Keratinocyte (primary cell): ENCODE data around the gene PDZK1. TPM values are rescaled to one million over a fixed set of nuclear protein-coding genes. Genes with fewer than 3 reads are reported as not detected.
"Not testable (repeated sequence)": the region's sequence is repeated elsewhere in the genome, so short reads cannot be mapped to it uniquely, and the experiment has no call there.

Source experiments
- DNase-seq: peaks from one replicate; pipeline ENCODE4 v3.0.0-alpha.2; 2011; ENCODE audit warnings: low read depth, missing footprints, low spot score
- FAIRE-seq: peaks from 2 replicates; lab custom pipeline; 2011; peaks lifted over from hg19 to GRCh38; lab: Jason Lieb, UNC
- H2AFZ ChIP-seq: 2 replicates; pipeline ENCODE4 v1.6.0; 2012; ENCODE audit warnings: low read length, control low read depth, inconsistent platforms; ENCODE audit not compliant: control insufficient read depth
- H3K27ac ChIP-seq: 2 replicates; pipeline ENCODE4 v1.5.1; 2011; ENCODE audit warnings: low read length; ENCODE audit not compliant: control insufficient read depth, insufficient read depth
- H3K27me3 ChIP-seq: 3 replicates; pipeline ENCODE4 v1.6.0; 2011; ENCODE audit warnings: low read length; ENCODE audit not compliant: control insufficient read depth, insufficient read depth; ENCODE audit errors: extremely low read depth
- H3K36me3 ChIP-seq, 2 experiments: 2 replicates in 1 of 2; 3 replicates in 1 of 2; pipeline ENCODE4 v1.5.1; 2011; ENCODE audit warnings: low read length in 2 of 2, mild to moderate bottlenecking in 1 of 2; ENCODE audit not compliant: control insufficient read depth in 2 of 2, insufficient read depth in 2 of 2; ENCODE audit errors: extremely low read depth in 1 of 2
- H3K4me1 ChIP-seq: 3 replicates; pipeline ENCODE4 v1.5.1; 2011; ENCODE audit warnings: low read length; ENCODE audit not compliant: control insufficient read depth, insufficient read depth; ENCODE audit errors: extremely low read depth
- H3K4me2 ChIP-seq: 3 replicates; pipeline ENCODE4 v1.6.0; 2011; ENCODE audit warnings: low read depth, low read length; ENCODE audit not compliant: control insufficient read depth, insufficient read depth; ENCODE audit errors: extremely low read depth
- H3K4me3 ChIP-seq, 3 experiments: fragments of 200-600 bp in 1 of 3; sonication (generic) in 1 of 3; 2 replicates in 2 of 3; 3 replicates in 1 of 3; pipeline ENCODE4 v1.5.1; 2011 to 2016; ENCODE audit warnings: low read length in 3 of 3, mild to moderate bottlenecking in 3 of 3, control low read depth in 2 of 3, inconsistent platforms in 1 of 3, low read depth in 1 of 3, mixed read lengths in 1 of 3, mixed run types in 1 of 3, moderate library complexity in 1 of 3; ENCODE audit not compliant: control insufficient read depth in 2 of 3, insufficient read depth in 2 of 3; ENCODE audit errors: extremely low read depth in 1 of 3
- H3K79me2 ChIP-seq: 2 replicates; pipeline ENCODE4 v1.6.0; 2012; ENCODE audit warnings: low read length; ENCODE audit not compliant: control insufficient read depth, insufficient read depth
- H3K9ac ChIP-seq: 3 replicates; pipeline ENCODE4 v1.6.0; 2011; ENCODE audit warnings: low read length; ENCODE audit not compliant: control insufficient read depth, insufficient read depth; ENCODE audit errors: extremely low read depth
- H3K9me1 ChIP-seq: 3 replicates; pipeline ENCODE4 v1.6.0; 2011; ENCODE audit warnings: low read length; ENCODE audit not compliant: control insufficient read depth, insufficient read depth; ENCODE audit errors: extremely low read depth
- H3K9me3 ChIP-seq: 2 replicates; pipeline ENCODE4 v1.5.1; 2012; ENCODE audit warnings: low read depth, low read length; ENCODE audit not compliant: control insufficient read depth
- H4K20me1 ChIP-seq: 3 replicates; pipeline ENCODE4 v1.6.0; 2011; ENCODE audit warnings: low read length; ENCODE audit not compliant: control insufficient read depth, insufficient read depth; ENCODE audit errors: extremely low read depth
- dilution Hi-C: fragments of 300-500 bp; cut with MboI; formaldehyde crosslinking; loops from one replicate; pipeline ENCODE4 v1.7.0; 2020; ENCODE audit warnings: low sequenced_read_pairs; ENCODE audit not compliant: extremely low pct_ligation_motif_present
- polyA plus RNA-seq, 5 experiments: library from polyadenylated mRNA; depleted of rRNA in 3 of 5; stranded (reverse) in 3 of 5; stranded (forward) in 1 of 5; unstranded in 1 of 5; fragments of >200 nt; gene quantifications; 1 replicate in 1 of 5; 2 replicates in 3 of 5; 3 replicates in 1 of 5; pipeline versions ENCODE4 v1.2.1 to v1.2.3, GENCODE V29; 2011 to 2012; ENCODE audit warnings: missing spikeins in 2 of 5, low read depth in 1 of 5, low replicate concordance in 1 of 5

Gene PDZK1
- polyA plus RNA-seq, 1 donor (not counting 4 experiments of a cell fraction or from before 2014, with no cell fraction given), result 0.21 TPM

DNA sequence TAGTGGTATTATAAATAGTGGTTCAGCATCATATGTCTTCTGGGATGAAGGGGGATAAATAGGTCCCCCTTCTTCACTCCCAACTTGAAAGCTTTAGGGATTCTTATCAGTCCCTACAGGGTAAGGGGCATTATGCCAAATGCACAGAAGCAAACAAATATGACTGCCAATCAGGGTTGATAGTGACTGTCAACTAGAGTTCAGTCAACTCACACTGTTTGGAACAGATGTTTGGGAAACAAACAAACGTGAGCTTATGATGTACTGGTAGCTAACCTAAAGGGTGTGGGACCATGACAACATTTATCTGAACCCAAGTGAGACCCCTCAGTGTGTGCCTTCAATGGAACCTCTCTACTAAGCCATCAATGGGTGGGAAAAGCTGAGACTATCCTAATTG lies 34.0 kb downstream of the PDZK1 start:
- H3K36me3 ChIP-seq, H3K9ac ChIP-seq, H3K9me1 ChIP-seq, H3K4me3 ChIP-seq, H3K4me1 ChIP-seq, H3K27me3 ChIP-seq, H3K9me3 ChIP-seq, H3K27ac ChIP-seq, DNase-seq, H3K4me2 ChIP-seq, H3K79me2 ChIP-seq, H2AFZ ChIP-seq, H4K20me1 ChIP-seq, FAIRE-seq, dilution Hi-C loops: not testable (repeated sequence)

DNA sequence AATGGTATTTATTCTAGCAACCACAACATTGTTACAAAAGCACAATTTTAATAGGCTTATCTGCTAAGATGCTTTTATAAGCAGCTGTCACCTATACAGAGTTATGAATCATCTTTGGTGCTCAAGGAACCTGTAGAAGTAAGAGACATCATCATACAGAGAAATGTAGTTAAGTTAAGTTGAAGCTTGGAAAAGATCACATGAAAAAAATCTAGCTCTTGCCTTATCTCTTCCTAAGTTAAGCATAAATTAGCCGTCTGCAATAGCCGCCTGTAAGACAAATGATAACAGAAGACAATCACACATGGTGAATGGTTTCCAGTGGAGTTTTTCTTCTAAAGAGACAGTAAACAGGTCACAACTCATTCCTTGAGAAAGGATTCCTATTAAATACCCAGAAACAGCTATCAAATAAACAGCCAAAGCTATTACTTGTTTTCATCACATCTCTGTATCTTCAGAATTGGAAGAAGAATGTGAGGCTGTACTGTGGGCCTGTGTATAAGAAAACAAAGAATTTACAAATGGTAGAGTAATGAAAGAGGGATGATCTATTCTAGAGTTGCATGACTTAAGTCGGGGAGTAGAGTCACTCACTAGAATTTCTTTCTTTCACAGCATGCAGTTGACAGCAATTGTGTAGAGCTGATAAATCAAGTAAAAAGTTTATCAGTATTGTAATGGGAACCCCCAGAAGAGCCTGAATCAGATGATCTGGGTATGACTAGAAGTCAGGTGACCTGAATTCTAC lies 36.0 kb downstream of the PDZK1 start:
- H3K4me1 ChIP-seq, H3K9me3 ChIP-seq, H4K20me1 ChIP-seq, DNase-seq, H3K27ac ChIP-seq, H3K36me3 ChIP-seq, H3K27me3 ChIP-seq, dilution Hi-C loops, H3K4me3 ChIP-seq, H3K9ac ChIP-seq, FAIRE-seq, H3K4me2 ChIP-seq, H3K9me1 ChIP-seq, H2AFZ ChIP-seq, H3K79me2 ChIP-seq: not testable (repeated sequence)

DNA sequence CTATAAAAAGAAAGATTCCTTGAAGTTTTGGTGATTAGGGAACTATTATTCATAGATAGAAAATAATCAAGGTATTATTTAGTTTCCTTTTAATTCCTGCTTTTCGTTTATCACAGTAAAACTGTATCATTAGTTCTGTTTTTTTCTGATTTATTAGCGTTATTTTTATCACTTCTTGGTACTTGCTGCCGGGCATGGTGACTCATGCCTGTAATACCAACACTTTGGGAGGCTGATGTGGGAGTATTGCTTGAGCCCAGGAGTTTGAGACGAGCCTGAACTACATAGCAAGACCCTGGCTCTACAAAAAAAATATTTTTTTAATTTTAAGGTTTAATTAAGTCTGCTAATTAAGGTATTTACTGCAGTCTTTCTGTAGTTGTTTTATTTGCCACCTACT lies 42.2 kb downstream of the PDZK1 start:
- H3K9me1 ChIP-seq, H2AFZ ChIP-seq, FAIRE-seq, H3K9me3 ChIP-seq, H3K36me3 ChIP-seq, H4K20me1 ChIP-seq, H3K4me1 ChIP-seq, H3K4me2 ChIP-seq, dilution Hi-C loops, H3K4me3 ChIP-seq, H3K27ac ChIP-seq, H3K27me3 ChIP-seq, H3K9ac ChIP-seq, H3K79me2 ChIP-seq, DNase-seq: not testable (repeated sequence)

DNA sequence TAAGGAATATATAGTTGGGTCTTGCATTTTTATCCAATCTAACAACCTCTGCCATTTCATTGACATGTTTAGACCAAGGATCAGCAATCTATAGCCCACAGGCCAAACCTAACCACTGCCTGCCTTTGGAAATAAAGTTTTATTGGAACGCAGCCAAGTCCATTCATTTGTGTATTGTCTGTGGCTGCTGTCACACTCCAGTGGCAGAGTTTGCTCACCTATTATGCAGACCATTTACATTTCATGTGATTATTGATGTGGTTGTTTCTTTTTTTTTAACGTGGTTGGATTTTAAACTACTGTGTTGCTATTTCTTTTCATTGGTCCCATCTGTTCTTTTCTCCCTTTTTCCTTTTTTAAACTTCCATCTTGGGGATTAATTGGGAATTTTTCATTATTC lies 44.7 kb downstream of the PDZK1 start:
- FAIRE-seq, result not testable (repeated sequence)

DNA sequence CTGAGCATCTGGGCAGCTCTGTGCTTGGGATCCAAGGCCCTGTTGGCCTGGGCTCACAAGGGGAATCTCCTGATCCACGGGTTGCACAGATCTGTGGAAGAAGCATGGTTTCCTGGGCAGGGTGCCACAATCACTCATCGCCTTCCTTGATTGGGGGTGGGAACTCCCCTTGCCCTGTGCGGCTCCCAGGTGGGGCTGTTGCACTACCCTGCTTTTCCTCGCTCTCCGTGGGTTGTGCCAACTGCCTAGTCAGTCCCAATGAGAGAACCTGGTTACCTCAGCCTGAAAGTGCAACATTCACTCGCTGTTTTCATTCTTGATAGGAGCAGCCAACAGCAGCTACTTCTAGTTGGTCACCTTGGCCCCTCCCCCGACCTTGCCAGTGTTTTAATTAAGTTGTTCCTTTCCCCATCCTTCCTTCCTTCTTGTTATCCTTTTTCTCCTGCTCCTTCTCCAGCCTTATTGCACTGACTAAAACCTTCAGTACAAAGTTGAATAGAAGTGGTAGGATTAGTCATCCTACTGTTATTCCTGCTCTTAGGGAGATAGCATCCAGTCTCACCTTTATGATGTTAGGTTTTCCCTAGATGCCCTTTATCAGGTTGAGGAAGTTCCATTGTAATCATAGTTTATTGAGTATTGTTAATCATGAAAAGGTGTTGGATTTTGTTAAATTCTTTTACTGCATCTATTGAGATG lies 50.8 kb downstream of the PDZK1 start:
- H3K9ac ChIP-seq, H3K4me2 ChIP-seq, H3K9me3 ChIP-seq, H3K9me1 ChIP-seq, H3K4me1 ChIP-seq, H3K4me3 ChIP-seq, H2AFZ ChIP-seq, H3K27me3 ChIP-seq, H3K79me2 ChIP-seq, dilution Hi-C loops, H3K27ac ChIP-seq, H4K20me1 ChIP-seq, FAIRE-seq, DNase-seq, H3K36me3 ChIP-seq: not testable (repeated sequence)

More for the DNA sequence above, 44.7 kb downstream of the PDZK1 start:
- H3K9me3 ChIP-seq, H3K27ac ChIP-seq, H3K4me1 ChIP-seq, H3K4me2 ChIP-seq, H3K9ac ChIP-seq, DNase-seq, H2AFZ ChIP-seq, H3K4me3 ChIP-seq, H3K27me3 ChIP-seq, dilution Hi-C loops, H3K79me2 ChIP-seq, H3K36me3 ChIP-seq, H3K9me1 ChIP-seq, H4K20me1 ChIP-seq: not testable (repeated sequence)
